ENCODE data around the gene EEPD1.

Gene EEPD1

GRCh38 chr7:36159618-36160017, 6.6 kb downstream of the EEPD1 start:
- Histone ChIP-seq H2AFZ (ENCODE audit: low read depth, low read length) (no peak overlapping the region), H3K9ac (ENCODE audit: low read length) (no peak overlapping the region), H3K9me3 (ENCODE audit: insufficient read depth, low read length) (no peaks in the 10 kb centered on the region), H3K4me1 (ENCODE audit: low read length) (no peaks in the 10 kb centered on the region), H3K36me3 (replicated peaks; ENCODE audit: low read depth, low read length) (no peaks in the 10 kb centered on the region), H3K27ac (ENCODE audit: low read length) (no peak overlapping the region), H3K4me2 (ENCODE audit: low read length) (no peak overlapping the region), H4K20me1 (ENCODE audit: insufficient read depth, low read length) (no peaks in the 10 kb centered on the region), H3K4me3 (ENCODE audit: low read length) (no peak overlapping the region), H3K79me2 (ENCODE audit: low read length) (no peaks in the 10 kb centered on the region), H3K27me3 (ENCODE audit: low read depth, low read length) (peaks cover 3% of the 10 kb centered on the region; the same call in 1 of the 2 replicates)
- no peak for TF ChIP-seq EZH2phosphoT487 (IDR thresholded peaks at IDR 0.05; ENCODE audit: low read depth)
- TF ChIP-seq, protein P1, sequence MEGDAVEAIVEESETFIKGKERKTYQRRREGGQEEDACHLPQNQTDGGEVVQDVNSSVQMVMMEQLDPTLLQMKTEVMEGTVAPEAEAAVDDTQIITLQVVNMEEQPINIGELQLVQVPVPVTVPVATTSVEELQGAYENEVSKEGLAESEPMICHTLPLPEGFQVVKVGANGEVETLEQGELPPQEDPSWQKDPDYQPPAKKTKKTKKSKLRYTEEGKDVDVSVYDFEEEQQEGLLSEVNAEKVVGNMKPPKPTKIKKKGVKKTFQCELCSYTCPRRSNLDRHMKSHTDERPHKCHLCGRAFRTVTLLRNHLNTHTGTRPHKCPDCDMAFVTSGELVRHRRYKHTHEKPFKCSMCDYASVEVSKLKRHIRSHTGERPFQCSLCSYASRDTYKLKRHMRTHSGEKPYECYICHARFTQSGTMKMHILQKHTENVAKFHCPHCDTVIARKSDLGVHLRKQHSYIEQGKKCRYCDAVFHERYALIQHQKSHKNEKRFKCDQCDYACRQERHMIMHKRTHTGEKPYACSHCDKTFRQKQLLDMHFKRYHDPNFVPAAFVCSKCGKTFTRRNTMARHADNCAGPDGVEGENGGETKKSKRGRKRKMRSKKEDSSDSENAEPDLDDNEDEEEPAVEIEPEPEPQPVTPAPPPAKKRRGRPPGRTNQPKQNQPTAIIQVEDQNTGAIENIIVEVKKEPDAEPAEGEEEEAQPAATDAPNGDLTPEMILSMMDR (IDR thresholded peaks at IDR 0.05; ENCODE audit: low read depth, low read length), result no peak

- Histone ChIP-seq H3K27ac (ENCODE audit: low read length) (no peak overlapping the region), H3K9ac (ENCODE audit: low read length) (no peak overlapping the region), H3K36me3 (replicated peaks; ENCODE audit: low read depth, low read length) (no peaks in the 10 kb centered on the region), H3K4me1 (ENCODE audit: low read length) (no peaks in the 10 kb centered on the region), H3K9me3 (ENCODE audit: insufficient read depth, low read length) (no peaks in the 10 kb centered on the region), H3K4me3 (ENCODE audit: low read length) (no peak overlapping the region), H4K20me1 (ENCODE audit: insufficient read depth, low read length) (no peaks in the 10 kb centered on the region), H3K27me3 (ENCODE audit: low read depth, low read length) (peaks cover 3% of the 10 kb centered on the region; the same call in 1 of the 2 replicates), H3K4me2 (ENCODE audit: low read length) (no peak overlapping the region), H3K79me2 (ENCODE audit: low read length) (no peaks in the 10 kb centered on the region), H2AFZ (ENCODE audit: low read depth, low read length) (no peak overlapping the region)
- TF ChIP-seq EZH2phosphoT487 (IDR thresholded peaks at IDR 0.05; ENCODE audit: low read depth), result no peak
- TF ChIP-seq, protein P1 (IDR thresholded peaks at IDR 0.05; ENCODE audit: low read depth, low read length), result no peak
These were observed 7.3 kb downstream of the EEPD1 start for GRCh38 chr7:36160313-36160712.

DNA sequence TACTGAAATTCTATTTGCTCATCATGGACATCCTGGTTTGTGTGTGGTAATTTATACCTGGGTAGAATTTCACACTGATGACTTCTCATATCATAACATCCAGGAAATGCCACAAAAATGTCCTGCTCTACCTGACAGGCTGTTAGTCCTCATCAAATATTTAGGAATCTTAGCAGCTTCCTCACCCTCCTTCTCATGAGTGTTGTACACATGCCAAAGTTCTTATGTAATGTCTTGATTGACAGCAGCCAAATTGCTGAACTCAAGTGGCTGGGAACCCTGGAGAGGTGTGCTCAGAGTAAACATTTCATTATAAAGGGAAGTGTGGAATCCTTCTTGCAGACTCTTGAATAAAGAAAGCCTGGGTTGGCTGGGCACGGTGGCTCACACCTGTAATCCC, 8.9 kb downstream of the EEPD1 start:
- TF ChIP-seq, protein P1 (IDR thresholded peaks at IDR 0.05; ENCODE audit: low read depth, low read length), result no peak
- no peak for TF ChIP-seq EZH2phosphoT487 (IDR thresholded peaks at IDR 0.05; ENCODE audit: low read depth)
- Histone ChIP-seq H3K27me3 (ENCODE audit: low read depth, low read length) (peaks cover 3% of the 10 kb centered on the region; the same call in 1 of the 2 replicates), H3K79me2 (ENCODE audit: low read length) (no peaks in the 10 kb centered on the region)

DNA sequence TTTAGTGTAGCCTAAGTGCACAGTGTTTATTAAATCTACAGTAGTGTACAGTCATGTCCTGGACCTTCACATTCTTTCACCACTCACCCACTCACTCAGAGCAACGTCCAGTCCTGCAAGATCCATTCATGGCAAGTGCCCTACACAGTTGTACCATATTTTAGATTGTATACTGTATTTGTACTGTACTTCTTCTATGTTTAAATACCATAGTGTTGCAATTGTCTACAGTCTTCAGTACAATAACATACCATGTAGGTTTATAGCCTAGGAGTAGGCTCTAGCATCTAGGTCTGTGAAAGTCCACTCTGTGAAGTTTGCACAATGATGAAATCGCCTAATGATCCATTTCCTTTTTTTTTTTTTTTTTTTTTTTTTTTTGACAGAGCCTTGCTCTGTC, 12.0 kb downstream of the EEPD1 start:
- H3K9me3 ChIP-seq (ENCODE audit: insufficient read depth, low read length), result no peaks in the 10 kb centered on the region
- no peaks in the 10 kb centered on the region for H3K79me2 ChIP-seq (ENCODE audit: low read length)
- H2AFZ ChIP-seq (ENCODE audit: low read depth, low read length), result no peak overlapping the region
- TF ChIP-seq, protein P1 (IDR thresholded peaks at IDR 0.05; ENCODE audit: low read depth, low read length), result no peak
- no peak for TF ChIP-seq EZH2phosphoT487 (IDR thresholded peaks at IDR 0.05; ENCODE audit: low read depth)
- no peaks in the 10 kb centered on the region for H4K20me1 ChIP-seq (ENCODE audit: insufficient read depth, low read length)
- H3K4me3 ChIP-seq (ENCODE audit: low read length), result no peak overlapping the region
- H3K36me3 ChIP-seq (replicated peaks; ENCODE audit: low read depth, low read length), result no peaks in the 10 kb centered on the region
- no peak overlapping the region for H3K9ac ChIP-seq (ENCODE audit: low read length)
- peaks cover 3% of the 10 kb centered on the region; the same call in 1 of the 2 replicates for H3K27me3 ChIP-seq (ENCODE audit: low read depth, low read length)
- peaks cover 6% of the 10 kb centered on the region for H3K4me1 ChIP-seq (ENCODE audit: low read length)
- H3K27ac ChIP-seq (ENCODE audit: low read length), result no peak overlapping the region
- H3K4me2 ChIP-seq (ENCODE audit: low read length), result no peak overlapping the region

More for the DNA sequence above, 8.9 kb downstream of the EEPD1 start:
- no peaks in the 10 kb centered on the region for H4K20me1 ChIP-seq (ENCODE audit: insufficient read depth, low read length)
- H3K9me3 ChIP-seq (ENCODE audit: insufficient read depth, low read length), result no peaks in the 10 kb centered on the region
- no peaks in the 10 kb centered on the region for H3K36me3 ChIP-seq (replicated peaks; ENCODE audit: low read depth, low read length)
- H3K4me1 ChIP-seq (ENCODE audit: low read length), result peaks cover 6% of the 10 kb centered on the region
- no peak overlapping the region for H3K9ac ChIP-seq (ENCODE audit: low read length)
- H3K27ac ChIP-seq (ENCODE audit: low read length), result no peak overlapping the region
- no peak overlapping the region for H3K4me2 ChIP-seq (ENCODE audit: low read length)
- no peak overlapping the region for H3K4me3 ChIP-seq (ENCODE audit: low read length)
- no peak overlapping the region for H2AFZ ChIP-seq (ENCODE audit: low read depth, low read length)

Measured in OCI-LY3 (cell line).